Measurements from ENCODE around the gene AGBL3. TPM values are rescaled to one million over a fixed set of nuclear protein-coding genes. Genes with fewer than 3 reads are reported as not detected.

Gene AGBL3
- total and polyA plus RNA-seq, 9 donors, result 2.0 to 8.1 (median 4.2) TPM

- no peak overlapping the region for H3K27ac ChIP-seq
- no peak overlapping the region for H3K4me3 ChIP-seq
- no peaks in the 10 kb centered on the region for H3K9me3 ChIP-seq
- no peaks in the 10 kb centered on the region for H3K4me1 ChIP-seq (ENCODE audit: insufficient read depth)
- no peaks in the 10 kb centered on the region for H3K36me3 ChIP-seq
- intact Hi-C loops (cut with DNase I), result no loop called here
- no peak for DNase-seq
- no peak for TF ChIP-seq POLR2A (IDR thresholded peaks at IDR 0.05)
- TF ChIP-seq CTCF (IDR thresholded peaks at IDR 0.05), result no peak
- TF ChIP-seq EP300 (IDR thresholded peaks at IDR 0.05), result no peak
- no peaks in the 10 kb centered on the region for H3K27me3 ChIP-seq
Measured at GRCh38 chr7:135078051-135078450, 91.7 kb downstream of the AGBL3 start.

GRCh38 chr7:135079068-135079467 is 92.8 kb downstream of the AGBL3 start:
- no peaks in the 10 kb centered on the region for H3K36me3 ChIP-seq
- no peaks in the 10 kb centered on the region for H3K9me3 ChIP-seq
- TF ChIP-seq EP300 (IDR thresholded peaks at IDR 0.05) (no peak), POLR2A (IDR thresholded peaks at IDR 0.05) (no peak), CTCF (IDR thresholded peaks at IDR 0.05) (no peak)
- DNase-seq, result no peak
- intact Hi-C loops (cut with DNase I), result no loop called here
- H3K27ac ChIP-seq, result no peak overlapping the region
- no peak overlapping the region for H3K4me3 ChIP-seq
- H3K4me1 ChIP-seq (ENCODE audit: insufficient read depth), result no peaks in the 10 kb centered on the region
- no peaks in the 10 kb centered on the region for H3K27me3 ChIP-seq

GRCh38 chr7:135083005-135083404 is 96.7 kb downstream of the AGBL3 start:
- H3K27me3 ChIP-seq, result no peaks in the 10 kb centered on the region
- intact Hi-C loops (cut with DNase I), result no loop called here
- 0% methylated on average over 1 of the region's 1 CpG for WGBS, 3 donors
- TF ChIP-seq POLR2A (IDR thresholded peaks at IDR 0.05), result no peak
- no peak for TF ChIP-seq CTCF (IDR thresholded peaks at IDR 0.05)
- no peak for TF ChIP-seq EP300 (IDR thresholded peaks at IDR 0.05)
- H3K9me3 ChIP-seq, result no peaks in the 10 kb centered on the region
- no peaks in the 10 kb centered on the region for H3K4me1 ChIP-seq (ENCODE audit: insufficient read depth)
- H3K27ac ChIP-seq, result no peak overlapping the region
- H3K4me3 ChIP-seq, result no peak overlapping the region
- DNase-seq, result no peak
- H3K36me3 ChIP-seq, result no peaks in the 10 kb centered on the region

GRCh38 chr7:135088566-135088965 is 102.3 kb downstream of the AGBL3 start:
- WGBS, 3 donors, result 85 to 100% (median 98%) methylated on average over 1 of the region's 1 CpG
- H3K27me3 ChIP-seq, result no peaks in the 10 kb centered on the region
- H3K9me3 ChIP-seq, result no peaks in the 10 kb centered on the region
- no peak overlapping the region for H3K27ac ChIP-seq
- intact Hi-C loops (cut with DNase I), result no loop called here
- no peak for DNase-seq
- H3K4me3 ChIP-seq, result no peak overlapping the region
- TF ChIP-seq CTCF (IDR thresholded peaks at IDR 0.05), result no peak
- TF ChIP-seq EP300 (IDR thresholded peaks at IDR 0.05), result no peak
- no peak for TF ChIP-seq POLR2A (IDR thresholded peaks at IDR 0.05)
- no peaks in the 10 kb centered on the region for H3K36me3 ChIP-seq
- no peaks in the 10 kb centered on the region for H3K4me1 ChIP-seq (ENCODE audit: insufficient read depth)

GRCh38 chr7:135091717-135092116 is 105.4 kb downstream of the AGBL3 start:
- Histone ChIP-seq H3K4me1 (ENCODE audit: insufficient read depth) (no peaks in the 10 kb centered on the region), H3K27me3 (no peaks in the 10 kb centered on the region), H3K36me3 (no peaks in the 10 kb centered on the region), H3K27ac (no peak overlapping the region), H3K4me3 (no peak overlapping the region), H3K9me3 (no peaks in the 10 kb centered on the region)
- intact Hi-C loops (cut with DNase I), result no loop called here
- TF ChIP-seq CTCF (IDR thresholded peaks at IDR 0.05) (no peak), EP300 (IDR thresholded peaks at IDR 0.05) (no peak)
- no peak for DNase-seq
- 97 to 100% (median 99%) methylated on average over 1 of the region's 1 CpG for WGBS, 3 donors

Measured in ovary (tissue), 9 donors.